ES-I3 (cell line): ENCODE measurements around the gene LASP1.
"Not testable (repeated sequence)": the region's sequence is repeated elsewhere in the genome, so short reads cannot be mapped to it uniquely, and the experiment has no call there.

ENCODE experiments used
- H3K36me3 ChIP-seq: 2 replicates; pipeline ENCODE4 v1.6.1; 2013; ENCODE audit warnings: mild to moderate bottlenecking, low read length, control low read depth, moderate library complexity; ENCODE audit not compliant: insufficient read depth
- H3K4me1 ChIP-seq: 2 replicates; pipeline ENCODE4 v1.6.1; 2013; ENCODE audit warnings: mild to moderate bottlenecking, control low read depth, low read length; ENCODE audit not compliant: insufficient read depth
- H3K9ac ChIP-seq: 2 replicates; pipeline ENCODE4 v1.6.1; 2013; ENCODE audit warnings: low read depth, mild to moderate bottlenecking, low read length, moderate library complexity
- H3K9me3 ChIP-seq: 2 replicates; pipeline ENCODE4 v1.6.1; 2013; ENCODE audit warnings: mild to moderate bottlenecking, low read length, moderate library complexity; ENCODE audit not compliant: control insufficient read depth, insufficient read depth

The LASP1 gene

GRCh38 chr17:38900978-38901656, 31.3 kb downstream of the LASP1 start:
- H3K4me1 ChIP-seq = peaks cover 10% of the 10 kb centered on the region
- no peaks in the 10 kb centered on the region for H3K9me3 ChIP-seq
- H3K36me3 ChIP-seq = peaks cover 21% of the 10 kb centered on the region
- H3K9ac ChIP-seq = no peak overlapping the region

DNA sequence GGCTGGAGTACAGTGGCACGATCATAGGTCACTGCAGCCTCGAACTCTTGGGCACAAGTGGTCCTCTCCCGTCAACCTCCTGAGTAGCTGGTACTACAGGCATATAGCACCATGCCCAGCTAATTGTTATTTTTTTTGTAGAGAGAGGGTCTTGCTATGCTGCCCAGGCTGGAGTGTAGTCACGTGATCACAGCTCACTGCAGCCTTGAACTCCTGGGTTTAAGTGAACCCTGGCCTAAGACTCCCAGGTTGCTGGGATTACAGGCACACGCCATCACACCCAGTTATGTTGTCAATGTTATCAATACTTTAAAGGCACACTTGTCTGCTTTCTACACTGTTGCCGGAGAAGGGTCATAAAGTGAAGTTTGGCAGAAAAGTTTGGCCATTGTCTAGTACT, 33.5 kb downstream of the LASP1 start:
- Histone ChIP-seq H3K4me1 (peaks cover 22% of the 10 kb centered on the region), H3K9ac (no peak overlapping the region), H3K36me3 (peaks cover 13% of the 10 kb centered on the region), H3K9me3 (no peaks in the 10 kb centered on the region)

DNA sequence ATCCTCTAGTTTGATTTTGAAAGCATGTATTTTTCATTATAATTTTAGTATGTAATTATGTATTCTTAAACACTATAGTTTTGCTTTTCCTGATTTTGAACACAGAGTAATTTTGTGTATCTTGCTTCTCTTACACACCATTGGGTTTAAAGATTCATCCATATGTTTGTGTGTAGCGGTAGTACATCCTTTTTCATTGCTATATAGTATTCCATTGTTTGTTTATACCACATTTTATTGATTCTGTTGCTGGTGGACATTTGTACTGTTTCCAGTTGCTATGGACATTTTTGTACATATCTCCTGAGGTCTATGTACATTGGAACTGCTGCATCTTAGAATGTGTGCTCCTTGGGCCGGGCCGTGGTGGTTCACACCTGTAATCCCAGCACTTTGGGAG, 35.0 kb downstream of the LASP1 start:
- peaks cover 10% of the 10 kb centered on the region for H3K36me3 ChIP-seq
- H3K4me1 ChIP-seq = peaks cover 22% of the 10 kb centered on the region
- no peaks in the 10 kb centered on the region for H3K9me3 ChIP-seq
- no peak overlapping the region for H3K9ac ChIP-seq

DNA sequence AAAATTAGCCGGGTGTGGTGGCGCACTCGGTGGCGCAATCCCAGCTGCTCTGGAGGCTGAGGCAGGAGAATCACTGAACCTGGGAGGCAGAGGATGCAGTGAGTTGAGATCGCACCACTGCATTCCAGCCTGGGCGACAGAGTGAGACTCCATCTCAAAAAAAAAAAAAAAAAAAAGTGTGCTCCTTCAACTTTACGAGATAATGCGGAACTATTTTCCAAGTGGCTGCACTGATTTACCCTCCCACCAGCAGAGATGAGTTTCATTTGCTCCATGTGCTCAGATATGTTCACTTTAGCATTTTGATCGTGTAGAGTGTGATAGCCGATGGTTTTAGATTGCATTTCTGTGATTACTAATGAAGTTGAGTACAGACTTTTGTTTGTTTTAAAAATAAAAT, 35.5 kb downstream of the LASP1 start:
- Histone ChIP-seq H3K9me3 (no peaks in the 10 kb centered on the region), H3K4me1 (peaks cover 22% of the 10 kb centered on the region), H3K9ac (no peak overlapping the region), H3K36me3 (peaks cover 10% of the 10 kb centered on the region)

- H3K9ac ChIP-seq = no peak overlapping the region
- no peaks in the 10 kb centered on the region for H3K9me3 ChIP-seq
- peaks cover 10% of the 10 kb centered on the region for H3K36me3 ChIP-seq
- H3K4me1 ChIP-seq = peaks cover 12% of the 10 kb centered on the region
These were observed 36.8 kb downstream of the LASP1 start for GRCh38 chr17:38906460-38907228.

DNA sequence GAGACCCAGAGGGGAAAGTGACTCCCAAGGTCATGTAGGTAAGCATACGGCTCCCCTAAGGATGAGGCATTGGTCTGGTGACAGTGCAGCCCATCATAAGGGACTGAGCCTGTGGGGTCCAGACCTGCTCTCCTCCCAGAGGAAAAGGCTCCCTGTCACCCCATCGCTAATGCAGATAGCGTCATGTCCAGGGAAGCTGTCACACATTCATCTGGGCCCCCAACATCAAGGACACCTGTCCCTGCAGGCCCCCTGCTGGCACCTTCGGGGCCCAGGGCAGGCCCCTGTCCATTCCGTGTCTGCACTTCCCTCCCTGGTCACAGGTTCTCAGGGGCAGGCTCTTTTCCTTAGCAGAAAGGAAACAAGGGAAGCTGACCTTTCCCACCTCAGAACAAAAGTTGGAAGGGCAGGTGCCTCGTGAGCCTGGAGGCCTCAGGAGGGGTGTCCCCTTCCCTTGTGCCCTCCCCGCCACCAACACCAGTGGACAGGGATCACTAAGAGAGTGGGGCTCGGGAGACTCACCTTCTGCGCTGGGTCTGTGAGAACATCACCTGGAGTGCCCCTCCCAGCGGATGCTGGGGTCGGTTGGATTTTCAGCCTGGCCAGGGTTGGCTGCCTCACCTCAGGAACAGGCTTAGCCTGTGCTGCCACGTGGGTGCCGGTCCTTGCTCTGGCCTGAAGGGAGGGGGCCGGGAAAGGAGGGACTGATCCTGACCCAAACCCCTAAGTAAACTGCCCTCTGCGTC, 38.2 kb downstream of the LASP1 start:
- Histone ChIP-seq H3K4me1 (peaks cover 12% of the 10 kb centered on the region), H3K9me3 (no peaks in the 10 kb centered on the region), H3K9ac (no peak overlapping the region), H3K36me3 (peaks cover 6% of the 10 kb centered on the region)

DNA sequence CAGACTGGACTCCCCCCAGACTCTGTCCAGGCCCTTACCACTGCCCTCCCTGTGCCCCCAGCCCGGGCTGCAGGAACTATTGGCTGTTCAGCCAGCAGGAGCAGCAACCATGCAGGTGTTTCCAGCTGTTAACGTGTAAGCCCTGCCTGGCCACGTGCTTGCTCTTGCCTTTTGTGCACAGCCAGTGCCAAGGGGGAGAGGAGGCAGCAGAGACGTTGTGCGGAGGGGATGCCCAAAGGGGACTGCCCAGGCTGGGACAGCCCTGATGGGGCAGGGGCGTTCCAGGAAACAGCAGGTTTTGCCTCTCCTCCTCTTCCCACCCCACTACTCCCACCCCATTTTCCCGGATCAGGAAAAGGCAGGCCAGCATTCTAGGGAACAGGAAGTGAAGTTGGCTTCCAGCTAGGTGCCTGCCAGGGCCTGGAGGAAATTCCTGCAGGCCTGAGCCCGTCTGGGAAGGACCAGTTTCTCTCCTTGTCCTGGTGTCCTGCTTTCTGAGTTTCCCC, 38.9 kb downstream of the LASP1 start:
- Histone ChIP-seq H3K9ac (no peak overlapping the region), H3K9me3 (no peaks in the 10 kb centered on the region), H3K36me3 (peaks cover 2% of the 10 kb centered on the region), H3K4me1 (peaks cover 12% of the 10 kb centered on the region)

DNA sequence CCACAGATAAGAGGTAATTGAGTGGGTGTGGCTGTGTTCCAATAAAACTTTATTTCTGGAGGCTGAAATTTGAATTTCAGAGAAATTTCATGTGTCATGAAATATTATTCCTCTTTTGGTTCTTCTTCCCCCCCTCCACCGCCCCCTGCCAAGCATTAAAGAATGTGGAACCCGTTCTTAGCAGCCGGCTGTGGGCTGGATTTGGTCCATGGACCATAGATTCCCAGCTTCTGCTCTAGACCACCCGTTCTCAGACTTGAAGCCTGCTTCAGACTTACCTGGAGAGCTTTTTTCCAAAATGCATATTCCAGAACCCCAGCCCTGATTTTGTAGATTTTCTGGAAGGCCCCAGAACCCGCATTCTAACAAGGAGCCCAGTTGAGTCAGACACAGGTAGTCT, 40.5 kb downstream of the LASP1 start:
- Histone ChIP-seq H3K4me1 (peaks cover 12% of the 10 kb centered on the region), H3K9ac (no peak overlapping the region), H3K36me3 (no peaks in the 10 kb centered on the region; the same call in 1 of the 2 replicates), H3K9me3 (no peaks in the 10 kb centered on the region)

DNA sequence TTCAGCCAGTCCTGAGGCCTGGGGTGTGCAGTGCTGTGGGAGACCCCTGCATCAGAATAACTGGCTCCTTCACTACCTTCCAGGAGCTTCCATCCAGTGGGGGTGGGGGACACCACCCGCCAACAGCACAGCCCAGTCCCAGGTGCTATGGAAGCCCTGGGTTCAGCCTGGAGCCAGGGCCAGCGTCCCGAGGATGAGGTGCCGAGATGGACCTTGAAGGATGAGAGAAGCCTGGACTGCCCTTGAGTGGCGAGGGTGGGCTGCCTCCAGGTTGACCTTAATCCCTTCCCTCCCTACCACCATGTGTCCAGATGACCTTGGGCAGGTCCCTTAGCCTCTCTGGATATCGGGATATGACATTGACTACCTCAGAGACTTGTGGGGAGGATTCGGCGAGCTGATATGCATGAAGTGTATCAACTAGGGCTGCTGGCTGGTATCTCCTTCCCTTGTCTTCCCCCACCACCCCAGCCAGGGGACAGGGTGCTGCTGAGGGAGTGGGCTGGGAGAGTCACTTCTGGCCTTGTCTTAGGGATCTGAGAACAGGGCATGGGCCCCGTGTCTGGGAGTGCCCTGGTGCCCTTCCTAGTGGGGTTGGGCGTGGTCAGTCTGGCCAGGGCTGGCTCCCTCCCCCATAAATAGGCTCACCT, 41.3 kb downstream of the LASP1 start:
- Histone ChIP-seq H3K9ac (no peak overlapping the region), H3K4me1 (peaks cover 12% of the 10 kb centered on the region), H3K9me3 (no peaks in the 10 kb centered on the region), H3K36me3 (no peaks in the 10 kb centered on the region; the same call in 1 of the 2 replicates)

DNA sequence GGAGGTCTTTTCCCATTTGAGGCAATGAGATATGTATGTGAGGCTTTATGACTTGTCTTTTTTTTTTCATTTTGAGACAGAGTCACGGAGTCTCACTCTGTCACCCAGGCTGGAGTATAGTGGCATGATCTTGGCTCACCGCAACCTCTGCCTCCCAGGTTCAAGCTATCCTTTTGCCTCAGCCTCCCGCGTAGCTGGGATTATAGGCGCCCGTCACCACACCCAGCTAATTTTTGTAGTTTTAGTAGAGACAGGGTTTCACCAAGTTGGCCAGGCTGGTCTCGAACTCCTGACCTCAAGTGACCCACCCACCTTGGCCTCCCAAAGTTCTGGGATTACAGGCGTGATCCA, 41.8 kb downstream of the LASP1 start:
- H3K9ac ChIP-seq, H3K4me1 ChIP-seq, H3K36me3 ChIP-seq, H3K9me3 ChIP-seq: not testable (repeated sequence)

DNA sequence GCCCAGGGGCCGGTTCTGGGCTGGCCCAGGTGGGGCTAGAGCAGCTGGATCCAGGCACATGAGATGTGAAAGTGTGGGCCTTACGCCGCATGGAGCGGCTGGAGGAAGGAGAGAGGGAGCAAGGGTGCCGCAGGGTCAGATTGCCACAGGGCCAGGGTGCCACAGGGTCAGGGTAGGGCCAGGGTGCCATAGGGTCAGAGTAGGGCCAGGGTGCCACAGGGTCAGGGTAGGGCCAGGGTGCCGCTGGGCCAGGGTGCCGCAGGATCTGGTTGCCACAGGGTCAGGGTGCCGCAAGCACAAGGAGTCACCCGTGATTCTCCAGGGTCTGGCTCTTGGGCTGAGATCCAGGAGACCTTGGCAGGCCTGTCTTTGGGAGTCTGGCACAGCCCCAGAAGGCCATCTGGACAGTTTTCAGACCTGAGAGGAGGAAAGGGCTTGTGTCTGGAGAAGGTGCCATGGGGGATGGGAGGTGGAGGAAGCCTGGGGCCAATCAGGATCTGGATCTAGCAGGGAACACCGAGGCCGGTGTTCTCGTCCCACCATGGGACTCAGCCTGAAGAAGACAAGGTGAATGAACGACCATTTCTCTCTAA, 42.5 kb downstream of the LASP1 start:
- Histone ChIP-seq H3K36me3 (no peaks in the 10 kb centered on the region; the same call in 1 of the 2 replicates), H3K9me3 (no peaks in the 10 kb centered on the region), H3K4me1 (peaks cover 3% of the 10 kb centered on the region), H3K9ac (no peak overlapping the region)

- Histone ChIP-seq H3K9ac (no peak overlapping the region), H3K9me3 (no peaks in the 10 kb centered on the region), H3K4me1 (no peaks in the 10 kb centered on the region), H3K36me3 (peaks cover 3% of the 10 kb centered on the region; the same call in 1 of the 2 replicates)
These were observed 45.1 kb downstream of the LASP1 start for GRCh38 chr17:38914741-38915638.

DNA sequence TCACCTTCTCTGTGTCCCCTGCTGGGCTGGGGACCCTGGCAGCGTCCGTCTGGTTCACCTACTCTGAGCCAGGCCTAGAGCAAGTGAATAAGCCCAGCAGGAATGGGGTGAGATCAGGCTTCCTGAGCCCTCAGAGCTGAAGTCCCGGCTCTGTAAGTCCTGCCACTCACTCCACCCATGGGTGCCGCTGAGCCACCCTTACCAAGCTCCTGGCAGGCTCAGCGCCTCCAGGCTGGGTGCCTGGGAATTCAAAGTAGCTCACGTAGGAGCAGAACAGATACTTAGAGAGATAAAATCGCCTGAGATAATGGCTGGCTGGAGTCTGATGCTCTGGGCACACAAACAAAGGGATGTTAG, 45.8 kb downstream of the LASP1 start:
- H3K36me3 ChIP-seq = peaks cover 3% of the 10 kb centered on the region; the same call in 1 of the 2 replicates

More for the DNA sequence above, 45.8 kb downstream of the LASP1 start:
- Histone ChIP-seq H3K9ac (no peak overlapping the region), H3K4me1 (no peaks in the 10 kb centered on the region), H3K9me3 (no peaks in the 10 kb centered on the region)
